Smooth muscle cell (in vitro differentiated cells): ENCODE measurements around the gene PPP2R5D. TPM values are rescaled to one million over a fixed set of nuclear protein-coding genes. Genes with fewer than 3 reads are reported as not detected.

Experiments used
- DNase-seq: peaks from one replicate; lab custom pipeline; 2025; ENCODE audit not compliant: unreplicated experiment; lab: John Stamatoyannopoulos, UW
- H2AFZ ChIP-seq: fragments of 200-600 bp; sonication (generic); 2 replicates; pipeline ENCODE4 v1.6.0; 2016; ENCODE audit warnings: antibody characterized with exemption, low read depth, mild to moderate bottlenecking
- H3F3A ChIP-seq: fragments of 200-600 bp; sonication (generic); 2 replicates; pipeline ENCODE4 v1.6.0; 2017; ENCODE audit warnings: antibody characterized with exemption, low read depth
- H3K27ac ChIP-seq: fragments of 200-600 bp; sonication (generic); 2 replicates; pipeline ENCODE4 v1.5.1; 2016; ENCODE audit warnings: low read depth, mild to moderate bottlenecking
- H3K27me3 ChIP-seq: fragments of 200-600 bp; sonication (generic); 2 replicates; pipeline ENCODE4 v1.6.1; 2016; ENCODE audit warnings: low read depth, mild to moderate bottlenecking
- H3K36me3 ChIP-seq: fragments of 200-600 bp; sonication (generic); 2 replicates; pipeline ENCODE4 v1.5.1; 2016; ENCODE audit warnings: low read depth
- H3K4me1 ChIP-seq: fragments of 200-600 bp; sonication (generic); 2 replicates; pipeline ENCODE4 v1.5.1; 2016; ENCODE audit warnings: low read depth
- H3K4me2 ChIP-seq: fragments of 200-600 bp; sonication (generic); 2 replicates; pipeline ENCODE4 v1.6.0; 2016; ENCODE audit warnings: mild to moderate bottlenecking
- H3K4me3 ChIP-seq: fragments of 200-600 bp; sonication (generic); 2 replicates; pipeline ENCODE4 v1.5.1; 2016; ENCODE audit warnings: mild to moderate bottlenecking
- H3K79me2 ChIP-seq: fragments of 200-600 bp; sonication (generic); 2 replicates; pipeline ENCODE4 v1.6.0; 2016; ENCODE audit warnings: low read depth, mild to moderate bottlenecking
- H3K9ac ChIP-seq: fragments of 200-600 bp; sonication (generic); 2 replicates; pipeline ENCODE4 v1.6.0; 2016; ENCODE audit warnings: low read depth
- H3K9me3 ChIP-seq: fragments of 200-600 bp; sonication (generic); replicated peaks from 2 replicates; pipeline ENCODE4 v1.5.1; 2016; ENCODE audit warnings: low read depth
- H4K20me1 ChIP-seq: fragments of 200-600 bp; sonication (generic); 2 replicates; pipeline ENCODE4 v1.6.0; 2016; ENCODE audit warnings: low read depth
- WGBS: methylation state at CpG from one replicate; pipeline ENCODE4 v1.1.7; 2016; ENCODE audit warnings: low lambda C conversion rate; 5-methylcytosine and 5-hydroxymethylcytosine counted together
- polyA plus RNA-seq: library from polyadenylated mRNA; unstranded; fragments of >200 nt; fragmentation: Nextera tagmentation; extraction: Ambion mirVana; gene quantifications from 2 replicates; pipeline ENCODE4 v1.2.1, GENCODE V29; 2016
- total RNA-seq: library from RNA; depleted of rRNA; stranded (reverse); fragments of >200 nt; gene quantifications from 2 replicates; pipeline ENCODE4 v1.2.3, GENCODE V29; 2014
- TF ChIP-seq, protein P1 (sequence below): fragments of 200-600 bp; sonication (generic); IDR thresholded peaks from 2 replicates; pipeline ENCODE4 v1.5.1; 2017; ENCODE audit warnings: borderline replicate concordance, mild to moderate bottlenecking, antibody characterized with exemption; ENCODE audit not compliant: insufficient read depth, poor library complexity, severe bottlenecking

Gene PPP2R5D
- total and polyA plus RNA-seq, 2 experiments from 2014 or later = 46.4 to 51.3 TPM

DNA sequence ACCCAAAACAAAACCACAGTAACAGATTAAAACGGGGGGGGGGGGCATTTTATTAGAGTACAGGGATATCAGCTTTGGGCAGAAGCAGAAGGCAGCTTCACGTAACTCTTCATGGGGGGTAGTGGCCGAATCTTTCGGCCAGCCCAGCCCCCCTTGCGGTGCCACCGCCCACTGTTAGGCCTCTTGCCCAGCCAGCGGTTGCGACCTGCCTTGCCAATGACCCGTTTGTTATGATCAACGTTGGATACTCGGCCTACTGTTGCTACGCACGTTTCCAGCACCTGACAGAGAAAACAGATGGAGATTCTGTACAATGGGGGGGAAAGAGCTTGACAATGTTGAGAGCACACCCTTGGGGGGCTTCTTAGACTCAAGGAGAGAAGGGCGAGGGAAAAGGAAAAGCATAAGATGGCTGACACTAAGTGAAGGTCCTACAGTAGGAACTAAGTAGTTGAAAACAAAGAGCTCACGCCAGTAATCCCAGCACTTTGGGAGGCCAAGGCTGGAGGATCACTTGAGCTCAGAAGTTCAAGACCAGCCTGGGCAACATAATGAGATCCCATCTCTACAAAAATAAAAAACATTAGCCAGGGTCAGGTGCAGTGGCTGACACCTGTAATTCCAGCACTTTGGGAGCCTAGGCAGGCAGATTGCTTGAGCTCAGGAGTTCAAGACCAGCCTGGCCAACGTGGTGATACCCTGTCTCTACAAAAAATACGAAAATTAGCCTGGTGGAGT, 70.0 kb downstream of the PPP2R5D start:
- peaks cover 19% of the 10 kb centered on the region for H3K4me1 ChIP-seq
- H3K27me3 ChIP-seq = no peaks in the 10 kb centered on the region
- TF ChIP-seq, protein P1, sequence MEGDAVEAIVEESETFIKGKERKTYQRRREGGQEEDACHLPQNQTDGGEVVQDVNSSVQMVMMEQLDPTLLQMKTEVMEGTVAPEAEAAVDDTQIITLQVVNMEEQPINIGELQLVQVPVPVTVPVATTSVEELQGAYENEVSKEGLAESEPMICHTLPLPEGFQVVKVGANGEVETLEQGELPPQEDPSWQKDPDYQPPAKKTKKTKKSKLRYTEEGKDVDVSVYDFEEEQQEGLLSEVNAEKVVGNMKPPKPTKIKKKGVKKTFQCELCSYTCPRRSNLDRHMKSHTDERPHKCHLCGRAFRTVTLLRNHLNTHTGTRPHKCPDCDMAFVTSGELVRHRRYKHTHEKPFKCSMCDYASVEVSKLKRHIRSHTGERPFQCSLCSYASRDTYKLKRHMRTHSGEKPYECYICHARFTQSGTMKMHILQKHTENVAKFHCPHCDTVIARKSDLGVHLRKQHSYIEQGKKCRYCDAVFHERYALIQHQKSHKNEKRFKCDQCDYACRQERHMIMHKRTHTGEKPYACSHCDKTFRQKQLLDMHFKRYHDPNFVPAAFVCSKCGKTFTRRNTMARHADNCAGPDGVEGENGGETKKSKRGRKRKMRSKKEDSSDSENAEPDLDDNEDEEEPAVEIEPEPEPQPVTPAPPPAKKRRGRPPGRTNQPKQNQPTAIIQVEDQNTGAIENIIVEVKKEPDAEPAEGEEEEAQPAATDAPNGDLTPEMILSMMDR = no peak
- H3K4me3 ChIP-seq = peak overlapping the region; percentile 80
- peaks cover 2% of the 10 kb centered on the region for H3F3A ChIP-seq
- peak overlapping the region; percentile 14 for H3K9ac ChIP-seq
- 82% methylated on average over 17 of the region's 17 CpGs for WGBS
- peaks cover 52% of the 10 kb centered on the region for H3K79me2 ChIP-seq
- no peak overlapping the region for H2AFZ ChIP-seq
- no peaks in the 10 kb centered on the region for H4K20me1 ChIP-seq
- H3K27ac ChIP-seq = peak overlapping the region; percentile 83
- no peaks in the 10 kb centered on the region for H3K36me3 ChIP-seq
- H3K9me3 ChIP-seq = no peaks in the 10 kb centered on the region
- H3K4me2 ChIP-seq = peak overlapping the region; percentile 97
- no peak for DNase-seq

DNA sequence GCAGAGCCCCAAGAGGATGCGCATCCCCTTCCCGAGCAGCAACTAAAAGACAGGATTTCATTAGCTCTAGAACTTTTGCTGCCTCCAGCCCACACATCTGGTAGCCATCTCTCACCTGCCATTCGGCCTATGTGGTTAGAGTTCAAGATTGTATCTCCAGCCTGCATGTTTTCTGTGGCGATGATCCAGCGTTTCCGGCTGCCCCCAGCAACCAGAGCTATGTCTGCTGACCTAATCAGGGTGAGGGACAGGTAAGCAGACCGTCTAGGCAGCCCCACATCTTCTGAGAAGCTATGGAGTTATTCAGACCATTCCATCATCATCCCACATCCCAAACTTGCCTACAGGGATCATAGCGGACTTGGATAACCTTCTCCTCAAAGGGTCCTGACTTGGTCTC, 71.6 kb downstream of the PPP2R5D start:
- H3K27ac ChIP-seq = no peak overlapping the region
- no peak overlapping the region for H3K9ac ChIP-seq
- H3K4me3 ChIP-seq = no peak overlapping the region
- peaks cover 27% of the 10 kb centered on the region for H3K4me1 ChIP-seq
- H3K27me3 ChIP-seq = no peaks in the 10 kb centered on the region
- peaks cover 2% of the 10 kb centered on the region for H3F3A ChIP-seq
- H4K20me1 ChIP-seq = no peaks in the 10 kb centered on the region
- no peak overlapping the region for H3K4me2 ChIP-seq
- H3K36me3 ChIP-seq = no peaks in the 10 kb centered on the region
- peaks cover 45% of the 10 kb centered on the region for H3K79me2 ChIP-seq
- TF ChIP-seq, protein P1 = no peak
- 84% methylated on average over 8 of the region's 8 CpGs for WGBS
- no peaks in the 10 kb centered on the region for H3K9me3 ChIP-seq
- DNase-seq = no peak
- no peak overlapping the region for H2AFZ ChIP-seq

DNA sequence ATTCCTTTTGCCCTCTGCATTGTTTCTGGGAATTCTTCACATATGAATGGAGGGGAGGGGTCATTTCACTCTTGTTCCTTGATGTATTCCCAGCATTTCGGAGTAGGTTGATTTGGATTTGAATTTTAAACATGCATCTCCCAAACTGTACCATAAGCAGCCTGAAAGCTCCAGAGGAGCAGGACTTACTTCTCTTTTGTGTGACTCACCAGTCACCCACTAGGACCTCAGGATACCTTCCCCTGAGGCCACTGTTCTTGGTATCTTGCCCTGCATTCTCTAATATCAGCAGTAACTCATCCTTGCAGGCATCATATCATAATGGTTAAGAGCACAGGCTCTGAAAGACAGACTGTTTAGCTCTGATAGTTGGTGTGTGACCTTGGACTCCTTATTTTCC, 74.2 kb downstream of the PPP2R5D start:
- TF ChIP-seq, protein P1 = no peak
- DNase-seq = no peak
- peaks cover 16% of the 10 kb centered on the region for H3K4me1 ChIP-seq
- peak overlapping the region; percentile 93 for H3K4me2 ChIP-seq
- no peaks in the 10 kb centered on the region for H4K20me1 ChIP-seq
- H3K27ac ChIP-seq = peak overlapping the region; percentile 89
- H3K9me3 ChIP-seq = no peaks in the 10 kb centered on the region
- H2AFZ ChIP-seq = no peak overlapping the region
- 86% methylated on average over 1 of the region's 1 CpG for WGBS
- no peaks in the 10 kb centered on the region for H3K36me3 ChIP-seq
- peak overlapping the region; percentile 88 for H3K4me3 ChIP-seq
- peaks cover 23% of the 10 kb centered on the region for H3K79me2 ChIP-seq
- H3F3A ChIP-seq = peaks cover 2% of the 10 kb centered on the region
- peak overlapping the region; percentile 94 for H3K9ac ChIP-seq
- no peaks in the 10 kb centered on the region for H3K27me3 ChIP-seq
